RWPE1 (cell line): ENCODE measurements around the gene CD14.
"Not testable (repeated sequence)": the region's sequence is repeated elsewhere in the genome, so short reads cannot be mapped to it uniquely, and the experiment has no call there.

Experiments
- CTCF ChIA-PET: fragments of 350-600 bp; sonication (Branson Sonifier 250); formaldehyde crosslinking; extraction: SDS; loops from one replicate; lab custom pipeline; 2021; lab: Yijun Ruan, JAX
- POLR2A ChIA-PET: fragments of 400-600 bp; formaldehyde crosslinking; extraction: SDS; loops from one replicate; lab custom pipeline; 2020; ENCODE audit warnings: antibody characterized with exemption; ENCODE audit not compliant: low non-redundant PET; lab: Yijun Ruan, JAX
- DNase-seq: peaks from one replicate; pipeline ENCODE4 v3.0.0; 2012; ENCODE audit warnings: low spot score
- H3K27ac ChIP-seq: fragments of 450-650 bp; 2 replicates; pipeline ENCODE4 v1.5.1; 2017
- CTCF ChIP-seq: fragments of 450-650 bp; conservative IDR thresholded peaks from 2 replicates; pipeline ENCODE4 v1.5.1; 2017; ENCODE audit warnings: low read depth, mild to moderate bottlenecking

CD14 gene

GRCh38 chr5:140600096-140600495 is 32.9 kb downstream of the CD14 start:
- ChIA-PET POLR2A (no interaction called here), CTCF (interaction anchor here (0.5 kb wide), 1 partner anchor 925 kb away, joined by 3 read pairs; no protein-coding TSS in a partner anchor)
- no peak for DNase-seq
- H3K27ac ChIP-seq, result no peak overlapping the region
- TF ChIP-seq CTCF, result no peak

- no peak for DNase-seq
- H3K27ac ChIP-seq, result no peak overlapping the region
- ChIA-PET POLR2A (no interaction called here), CTCF (no interaction called here)
- TF ChIP-seq CTCF, result no peak
Observed at GRCh38 chr5:140598836-140599235, 34.1 kb downstream of the CD14 start.

GRCh38 chr5:140596321-140596741 is 36.6 kb downstream of the CD14 start:
- DNase-seq, result no peak
- no peak overlapping the region for H3K27ac ChIP-seq
- no peak for TF ChIP-seq CTCF
- ChIA-PET CTCF (interaction anchor here (1.0 kb wide), 1 partner anchor 34 kb away, joined by 3 read pairs; no protein-coding TSS in a partner anchor), POLR2A (no interaction called here)

GRCh38 chr5:140595538-140596300 is 37.3 kb downstream of the CD14 start:
- no peak overlapping the region for H3K27ac ChIP-seq
- ChIA-PET POLR2A (no interaction called here), CTCF (interaction anchor here (1.0 kb wide), 1 partner anchor 34 kb away, joined by 3 read pairs; no protein-coding TSS in a partner anchor)
- no peak for TF ChIP-seq CTCF
- DNase-seq, result no peak

GRCh38 chr5:140594169-140594568 is 38.8 kb downstream of the CD14 start:
- no peak overlapping the region for H3K27ac ChIP-seq
- DNase-seq, result no peak
- POLR2A ChIA-PET, result interaction anchor here (1.0 kb wide), 1 partner anchor 53 kb away, joined by 5 read pairs; the partner anchor contains the start of genes IK and NDUFA2
- no peak for TF ChIP-seq CTCF
- CTCF ChIA-PET, result no interaction called here

GRCh38 chr5:140593070-140593469 is 39.9 kb downstream of the CD14 start:
- DNase-seq, CTCF ChIA-PET: not testable (repeated sequence)
- H3K27ac ChIP-seq, result peak overlapping the region; percentile 50
- POLR2A ChIA-PET, result interaction anchor here (1.2 kb wide), 1 partner anchor 17 kb away, joined by 5 read pairs; no protein-coding TSS in a partner anchor
